CD4-positive, alpha-beta T cell treated with Interleukin-6 for 4 hours (primary cell): ENCODE results near the gene PRDM15.

Experiments used
- DNase-seq: peaks from one replicate; pipeline ENCODE4 v3.0.0-alpha.2; 2020; ENCODE audit warnings: mixed read lengths

The PRDM15 gene

DNA sequence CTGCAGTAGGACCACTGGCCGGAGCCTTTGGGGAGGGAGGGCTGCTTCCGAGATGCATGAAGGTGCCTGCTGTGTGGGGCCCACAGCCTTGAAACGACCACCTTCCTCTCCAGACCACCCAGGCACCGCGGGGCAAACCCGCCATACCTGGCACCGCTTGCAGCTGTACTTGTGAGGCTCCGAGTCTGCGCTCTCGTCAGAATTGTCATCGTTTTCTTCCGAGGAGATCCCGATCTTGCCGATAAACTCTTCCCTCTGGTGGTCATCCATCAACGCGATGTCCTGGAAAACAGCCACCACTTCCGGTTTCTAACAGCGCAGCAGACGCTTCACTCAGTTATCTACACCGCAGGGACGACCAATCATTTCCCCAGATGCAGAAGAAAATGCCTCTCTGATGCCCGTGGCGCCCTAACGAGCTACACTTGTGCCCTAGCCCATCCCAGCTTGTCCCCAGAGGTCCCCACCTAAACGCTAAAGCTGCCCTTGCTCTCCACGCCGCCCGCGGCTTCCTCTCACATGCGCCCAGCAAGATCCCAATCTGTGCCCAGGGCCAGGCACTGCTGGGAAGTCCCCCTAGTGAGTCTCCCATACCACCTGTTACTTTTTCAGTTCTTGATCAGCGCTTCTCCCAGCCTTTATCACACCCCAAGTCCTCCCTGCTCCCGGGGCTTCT lies 57.2 kb downstream of the PRDM15 start:
- no peak for DNase-seq

DNA sequence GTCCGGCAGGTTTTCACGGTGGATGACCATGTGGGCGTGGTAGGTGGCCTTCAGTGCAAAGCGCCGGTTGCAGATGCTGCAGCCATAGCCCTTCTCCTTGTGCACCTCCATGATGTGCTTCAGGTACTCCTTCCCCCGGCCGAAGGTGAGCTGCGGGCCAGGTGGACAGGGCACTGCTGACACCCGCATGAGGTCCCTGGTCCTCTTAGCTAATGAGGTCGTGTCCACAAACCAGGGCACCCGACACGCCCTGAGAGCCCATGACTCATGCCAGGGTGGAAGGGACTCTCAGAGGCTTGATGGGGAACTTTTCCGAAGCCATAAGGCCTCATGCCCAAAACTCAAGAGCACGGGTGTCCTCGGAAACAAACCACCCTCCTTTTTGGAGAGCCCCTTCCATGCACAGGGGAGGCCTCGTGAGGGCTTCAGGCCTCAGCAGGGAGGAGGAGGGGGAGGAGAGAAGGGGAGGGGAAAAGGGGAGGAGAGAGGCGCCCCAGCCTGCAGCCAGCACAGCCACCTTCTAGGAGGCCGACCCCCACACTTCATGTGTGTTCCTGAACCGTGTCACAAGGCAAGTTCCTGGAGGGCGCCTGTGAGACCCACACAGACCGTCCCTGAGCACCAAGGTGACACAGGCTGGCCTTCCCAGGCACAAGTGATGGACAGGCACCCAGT lies 57.9 kb downstream of the PRDM15 start:
- DNase-seq = no peak

DNA sequence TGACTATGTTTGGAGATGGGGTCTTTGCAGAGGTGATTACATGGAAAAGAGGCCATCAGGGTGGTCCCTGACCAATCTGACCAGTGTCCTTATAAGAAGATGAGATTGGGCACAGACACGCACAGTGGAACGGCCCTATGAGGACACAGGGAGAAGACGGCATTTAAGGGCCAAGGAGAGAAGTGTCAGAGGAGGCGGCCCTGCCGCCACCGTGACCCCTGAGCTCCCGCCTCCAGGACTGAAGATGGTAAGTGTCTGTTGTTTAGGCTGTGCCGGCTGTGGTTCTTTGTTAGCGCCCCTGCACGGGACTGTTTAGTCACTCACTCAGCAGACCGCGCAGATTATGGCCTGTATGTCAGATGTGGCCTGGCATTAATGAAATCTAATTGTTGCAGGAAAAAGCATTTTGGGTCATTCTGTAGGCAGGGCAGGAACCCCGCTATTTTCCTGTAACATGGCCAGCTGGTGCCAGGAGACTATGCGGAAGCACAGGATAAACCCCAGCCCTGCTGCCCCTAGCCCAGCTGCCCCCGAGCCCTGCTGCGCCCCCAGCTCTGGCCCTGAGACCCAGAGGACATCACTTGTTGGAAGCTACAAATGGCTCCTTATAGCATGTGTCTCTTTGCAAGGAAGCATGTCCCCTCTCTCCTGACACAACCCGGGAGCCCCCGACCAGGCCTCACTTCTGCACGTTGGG lies 58.6 kb downstream of the PRDM15 start:
- no peak for DNase-seq

DNA sequence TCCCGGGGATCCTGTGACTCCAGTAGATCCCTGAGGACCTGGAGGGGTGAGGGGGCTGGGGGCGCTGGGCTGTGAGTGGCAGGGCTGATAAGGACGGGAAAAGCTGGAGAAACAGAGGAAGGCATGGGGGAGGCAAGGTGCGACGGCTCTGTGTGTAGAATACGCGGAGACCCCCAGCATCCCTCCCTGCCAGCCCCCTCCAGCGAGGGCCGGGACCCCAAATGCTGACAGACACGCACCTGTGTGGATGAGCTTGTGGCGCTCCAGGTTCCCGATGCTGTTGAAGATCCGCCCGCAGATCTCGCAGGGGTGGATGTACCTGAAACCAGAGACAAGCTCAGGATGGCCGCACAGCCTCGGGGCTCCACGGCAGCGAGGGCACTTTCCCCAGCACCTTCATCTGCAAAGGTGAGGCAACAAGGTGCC lies 59.3 kb downstream of the PRDM15 start:
- no peak for DNase-seq

DNA sequence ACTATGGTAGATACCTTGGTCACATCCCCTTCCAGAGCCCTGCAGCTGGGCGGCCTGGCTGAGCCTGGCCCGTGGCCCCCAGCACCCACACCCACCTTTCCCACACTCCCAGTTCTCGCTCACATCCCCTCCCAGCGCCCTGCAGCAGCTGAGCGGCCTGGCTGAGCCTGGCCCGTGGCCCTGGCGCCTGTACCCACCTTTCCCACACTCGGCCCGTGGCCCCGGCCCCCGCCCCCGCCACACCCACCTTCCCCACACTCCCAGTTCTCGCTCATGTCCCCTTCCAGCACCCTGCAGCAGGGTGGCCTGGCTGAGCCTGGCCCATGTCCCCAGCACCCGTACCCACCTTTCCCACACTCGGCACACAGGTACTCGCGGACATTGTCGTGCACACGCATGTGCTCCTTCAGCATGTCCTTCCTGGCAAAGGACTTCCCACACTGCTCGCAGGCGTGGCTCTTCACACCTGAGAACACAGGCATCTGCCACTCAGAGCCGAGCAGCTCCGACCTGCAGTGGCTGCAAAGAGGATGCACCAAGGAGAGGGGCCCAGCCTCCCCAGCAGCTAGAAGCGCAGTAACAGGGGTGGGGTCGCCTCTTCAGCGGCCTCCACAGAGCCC lies 59.8 kb downstream of the PRDM15 start:
- DNase-seq = no peak

DNA sequence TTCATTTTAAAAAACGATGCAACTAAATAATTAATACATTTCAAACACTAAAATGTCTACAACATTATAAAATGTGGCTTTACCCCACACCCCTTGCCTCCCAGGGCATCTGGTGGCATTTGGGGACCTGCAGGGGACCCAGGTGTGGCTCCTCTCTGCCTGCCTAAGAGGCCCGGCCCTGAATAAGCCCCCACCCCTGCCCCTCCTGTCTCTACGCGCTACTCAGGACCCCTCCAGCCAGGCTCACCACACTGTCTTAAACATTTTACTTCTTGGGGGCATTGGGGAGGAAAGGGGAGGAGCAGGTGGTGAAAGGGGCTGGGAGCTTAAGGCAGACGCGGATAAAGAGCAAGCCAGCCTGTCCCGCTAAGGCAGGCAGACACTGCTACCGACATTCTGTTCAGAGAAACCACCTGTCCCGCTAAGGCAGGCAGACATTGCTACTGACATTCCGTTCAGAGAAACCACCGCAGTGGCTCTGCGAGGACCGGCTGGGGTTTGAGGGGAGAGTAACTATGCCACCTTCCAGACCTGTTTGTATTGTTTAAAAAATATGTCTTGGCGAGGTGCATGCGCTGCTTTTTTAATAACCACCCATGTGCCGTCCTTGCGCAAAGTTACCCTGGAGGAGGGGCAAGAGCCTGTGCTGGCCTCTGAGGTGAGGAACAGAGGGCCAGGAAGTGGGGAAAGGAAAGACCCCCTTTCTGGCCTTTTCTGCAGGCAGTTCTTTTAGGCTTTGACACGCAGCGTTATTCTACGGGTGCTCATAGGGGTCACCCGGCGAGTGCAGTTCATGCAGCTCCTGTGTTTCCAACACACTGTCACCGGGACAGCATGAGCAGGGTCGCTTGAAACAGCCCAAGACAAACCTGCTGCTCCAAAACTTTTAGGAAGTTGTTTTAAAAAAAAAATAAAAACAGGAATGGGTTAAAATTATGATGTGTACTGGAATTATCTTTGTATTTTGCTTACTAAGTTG lies 61.0 kb downstream of the PRDM15 start:
- DNase-seq = no peak

DNA sequence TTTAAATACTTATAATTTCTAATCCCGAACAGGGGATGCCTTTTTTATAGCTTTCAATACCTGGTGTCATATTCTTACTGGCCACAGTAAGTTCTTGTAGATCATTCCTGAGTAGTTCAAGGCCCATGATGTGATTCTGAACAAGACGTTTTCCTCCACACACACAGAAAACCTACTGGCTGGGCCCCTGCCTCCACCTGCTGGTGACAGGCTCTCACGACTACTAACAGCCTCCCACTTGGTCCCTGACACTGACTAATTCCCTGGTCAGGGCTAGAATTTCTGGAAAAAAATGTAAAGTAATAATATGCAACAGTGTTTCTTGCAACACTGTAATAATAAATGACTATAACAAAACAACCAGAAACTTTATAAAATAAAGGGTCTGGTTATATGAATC lies 61.9 kb downstream of the PRDM15 start:
- DNase-seq = peak; percentile 38

DNA sequence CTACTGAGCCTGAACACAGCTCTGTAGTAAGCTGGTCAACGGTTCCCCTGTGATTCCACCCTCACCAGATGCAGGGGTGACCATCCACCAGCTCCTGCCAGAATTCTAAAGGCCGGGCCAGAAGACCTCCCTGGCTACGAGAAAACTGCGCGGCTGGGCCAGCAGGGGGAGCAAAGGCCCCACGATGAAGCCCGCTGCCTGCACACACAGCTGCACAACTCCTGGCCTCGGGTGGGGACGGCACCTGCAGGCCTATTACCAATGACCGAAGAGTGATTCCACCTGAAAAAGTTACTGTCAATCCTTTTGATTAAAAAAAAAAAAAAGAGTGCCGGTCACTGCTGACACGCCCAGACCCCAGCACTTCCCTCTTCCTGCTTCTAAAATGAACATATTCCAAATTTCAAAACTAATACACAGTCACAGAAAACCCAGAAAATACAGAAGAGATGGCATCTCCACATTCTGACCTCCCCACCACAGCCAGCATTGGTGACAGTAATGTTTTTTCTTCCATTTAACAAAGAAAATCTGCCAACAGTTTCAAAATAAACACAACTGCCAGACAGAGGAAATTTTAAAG lies 62.5 kb downstream of the PRDM15 start:
- DNase-seq = peak; percentile 69

DNA sequence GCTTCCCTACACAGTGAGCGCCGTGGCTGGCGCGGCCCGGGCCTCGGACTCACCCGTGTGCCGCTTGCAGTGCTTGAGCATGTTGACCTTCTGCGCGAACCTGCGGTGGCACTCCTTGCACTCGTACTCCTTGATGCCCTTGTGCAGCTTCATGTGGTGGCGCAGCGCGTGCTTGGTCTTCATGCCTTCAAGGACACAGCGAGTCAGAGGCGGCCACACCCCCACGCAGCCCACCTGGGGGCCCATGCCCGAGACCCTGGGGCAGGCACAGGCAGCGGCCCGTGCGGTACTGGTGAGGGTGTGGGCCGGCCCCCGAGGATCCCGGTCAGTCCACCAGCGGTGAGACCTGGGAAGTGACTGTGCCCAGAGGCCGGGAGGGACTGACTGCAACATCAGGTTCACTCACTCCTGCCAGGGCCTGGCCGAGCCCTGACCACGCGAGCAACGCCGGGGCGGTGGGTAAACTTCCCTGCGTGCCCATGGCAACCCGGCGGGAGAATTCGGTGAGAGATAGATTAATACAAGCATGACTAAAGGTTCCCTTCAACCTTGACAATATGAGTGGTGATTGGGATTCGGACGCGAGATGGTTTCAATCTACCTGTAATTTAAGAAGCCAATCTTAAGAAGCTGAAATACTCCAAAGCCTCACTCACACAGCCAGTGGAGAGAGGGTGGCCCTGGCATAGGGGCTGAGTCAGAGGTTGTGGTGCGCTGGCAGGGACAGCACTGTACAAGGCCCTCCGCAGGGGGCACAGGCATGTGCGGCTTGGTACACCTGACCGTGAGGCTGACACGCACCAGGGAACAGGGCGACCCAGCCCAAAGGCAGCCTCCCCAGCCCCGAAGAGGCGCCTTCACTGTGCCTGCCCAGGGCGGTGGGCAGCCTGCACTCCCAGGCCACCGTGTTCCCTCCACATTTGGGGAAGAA lies 63.2 kb downstream of the PRDM15 start:
- DNase-seq = no peak

DNA sequence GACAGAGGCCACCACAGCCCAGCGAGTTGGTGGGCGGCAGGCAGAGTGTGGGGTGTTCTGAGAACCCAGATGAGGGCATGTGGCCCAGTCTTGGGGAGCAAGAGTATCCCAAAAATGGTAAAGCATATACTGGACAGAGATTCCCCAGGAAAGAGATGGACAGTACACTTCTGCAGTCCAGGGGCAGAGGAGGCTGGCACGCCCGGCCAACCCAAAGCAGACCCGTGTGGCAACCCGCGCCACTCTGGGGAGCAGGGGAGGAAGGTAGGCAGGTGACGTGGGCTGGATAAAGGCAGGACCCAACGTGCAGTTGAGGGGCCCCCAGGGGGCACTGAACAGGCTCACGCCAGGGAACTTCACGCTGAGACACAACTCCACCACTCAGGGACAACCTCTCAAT lies 65.9 kb downstream of the PRDM15 start:
- no peak for DNase-seq

DNA sequence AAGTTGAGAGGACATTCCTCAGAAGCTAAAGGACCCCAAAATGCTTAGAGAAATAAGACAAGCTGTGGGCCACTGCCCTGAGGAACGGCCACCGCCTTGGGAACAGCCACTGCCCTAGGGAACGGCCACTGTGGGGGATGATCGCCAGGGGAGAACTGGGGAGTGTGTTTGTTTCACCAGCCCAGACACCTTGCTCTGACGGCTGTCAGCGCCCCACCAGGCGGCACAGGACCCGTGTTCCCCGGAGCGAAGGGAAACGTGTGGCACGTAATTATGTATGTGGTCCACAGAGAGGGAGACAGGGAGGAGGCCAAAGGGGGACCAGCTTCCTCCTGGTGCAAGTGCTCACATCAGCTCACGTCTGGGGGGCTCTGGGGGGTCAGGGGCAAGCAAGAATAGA lies 66.5 kb downstream of the PRDM15 start:
- DNase-seq = no peak

DNA sequence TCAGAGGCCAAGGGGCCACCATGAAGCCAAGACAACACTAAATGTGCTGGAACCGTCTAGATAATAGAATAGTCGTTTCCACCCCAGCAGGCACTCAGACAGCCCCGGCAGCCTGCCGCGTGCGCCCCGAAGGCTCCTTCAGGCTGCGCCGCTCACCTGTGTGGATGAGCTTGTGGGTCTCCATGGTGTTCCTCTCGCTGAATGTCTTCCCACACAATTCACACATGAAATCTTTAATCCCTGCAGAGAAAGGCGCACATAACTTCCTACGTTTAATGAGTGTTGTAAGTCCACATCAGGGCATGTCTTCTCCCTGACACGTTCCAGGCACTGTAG lies 68.6 kb downstream of the PRDM15 start:
- DNase-seq = no peak

DNA sequence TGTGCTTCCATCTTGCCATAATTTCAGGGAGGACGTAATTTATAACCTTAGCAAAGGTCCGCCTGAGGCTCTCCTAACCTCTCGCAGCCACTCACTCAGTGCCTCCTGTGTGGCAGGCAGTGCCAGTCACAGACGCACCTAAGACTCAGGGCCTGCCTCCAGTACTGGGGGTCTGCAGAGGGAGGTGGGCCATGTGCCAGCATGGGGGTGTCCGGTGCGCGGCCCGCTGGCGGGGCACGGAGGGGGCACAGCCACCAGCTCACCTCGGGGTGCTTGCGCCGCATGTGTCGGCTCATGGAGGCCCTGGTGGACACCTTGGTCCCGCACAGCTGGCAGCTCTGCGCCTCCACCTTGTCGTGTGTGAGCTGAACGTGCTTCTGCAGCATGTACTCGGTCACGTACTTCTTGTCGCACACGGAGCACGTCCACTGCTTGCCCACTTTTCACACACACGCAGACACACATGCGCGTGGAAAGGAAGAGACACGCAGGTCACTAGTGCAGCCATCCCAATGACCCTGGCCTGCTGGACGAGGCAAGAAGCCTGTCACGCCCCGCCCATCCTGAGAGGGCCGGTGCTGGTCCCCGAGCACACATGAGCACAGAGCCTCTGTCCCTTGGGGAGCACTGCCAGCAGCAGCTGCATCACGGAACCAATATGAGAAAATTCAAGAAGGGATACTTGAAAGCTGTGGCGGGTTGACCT lies 69.1 kb downstream of the PRDM15 start:
- no peak for DNase-seq

DNA sequence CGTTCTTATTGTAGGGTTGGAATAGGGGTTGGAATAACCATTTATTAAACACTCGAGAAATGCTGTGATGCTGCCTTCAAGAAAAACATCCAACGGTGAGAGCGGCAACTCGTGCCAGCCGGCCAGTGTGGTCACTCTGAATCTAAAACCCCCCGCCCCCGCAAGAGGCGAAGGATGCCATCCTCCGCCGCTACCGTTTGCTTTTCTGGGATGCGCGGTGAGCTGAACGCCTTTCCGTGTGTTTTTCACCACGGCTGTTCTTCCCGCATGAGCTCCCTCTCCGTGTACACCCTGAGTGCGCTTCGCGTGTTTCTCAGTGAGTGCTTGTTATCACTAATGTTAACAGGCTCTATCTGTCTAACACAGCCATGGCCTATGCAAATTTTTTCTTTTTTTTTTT lies 70.3 kb downstream of the PRDM15 start:
- DNase-seq = no peak

DNA sequence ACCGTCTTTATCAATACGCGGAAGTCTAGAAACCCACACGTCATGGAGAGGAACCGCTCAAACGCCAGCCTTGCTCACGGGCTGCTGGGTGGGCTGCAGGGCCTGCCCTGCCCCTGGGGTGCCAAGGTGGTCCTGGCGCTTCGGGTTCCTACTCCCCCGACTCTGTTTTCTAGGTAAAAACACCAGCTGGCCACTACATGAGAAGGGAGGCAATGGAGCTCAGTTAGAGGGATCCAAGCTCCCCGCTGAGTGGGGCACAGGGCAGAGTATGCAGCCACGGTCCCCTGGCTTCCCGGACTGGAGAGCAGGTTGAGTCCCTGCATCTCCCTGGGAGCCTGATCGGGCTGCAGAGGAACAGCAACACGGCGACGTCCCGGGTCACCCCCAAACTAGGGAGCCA lies 71.0 kb downstream of the PRDM15 start:
- DNase-seq = no peak

DNA sequence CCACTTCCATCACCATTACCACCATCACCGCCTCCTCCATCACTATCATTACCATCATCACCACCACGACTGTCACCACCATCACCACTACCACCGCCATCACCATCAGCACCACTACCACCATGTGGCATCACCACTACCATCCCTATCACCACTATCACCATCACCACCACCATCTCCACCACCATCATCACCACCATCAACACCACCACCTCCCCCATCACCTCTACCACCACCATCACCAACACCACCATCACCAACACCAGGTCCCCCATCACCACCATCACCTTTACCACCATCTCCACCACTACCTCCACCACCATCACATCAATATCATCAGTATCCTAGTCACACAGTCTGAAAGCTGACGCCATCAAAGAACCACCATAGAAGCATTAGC lies 72.4 kb downstream of the PRDM15 start:
- no peak for DNase-seq

DNA sequence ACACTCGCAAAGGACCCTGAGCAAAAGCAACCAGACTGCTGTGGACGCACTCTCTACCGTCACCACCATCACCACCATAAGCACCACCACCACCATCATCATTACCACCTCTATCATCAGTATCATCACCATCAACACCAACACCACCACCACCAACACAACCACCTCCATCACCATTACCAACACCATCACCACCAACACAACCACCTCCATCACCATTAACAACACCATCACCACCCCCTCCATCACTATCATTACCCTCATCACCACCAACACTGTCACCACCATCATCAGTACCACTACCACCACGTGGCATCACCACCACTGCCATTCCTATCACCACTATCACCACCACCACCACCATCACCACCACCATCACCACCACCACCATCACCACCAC lies 73.5 kb downstream of the PRDM15 start:
- DNase-seq = no peak

DNA sequence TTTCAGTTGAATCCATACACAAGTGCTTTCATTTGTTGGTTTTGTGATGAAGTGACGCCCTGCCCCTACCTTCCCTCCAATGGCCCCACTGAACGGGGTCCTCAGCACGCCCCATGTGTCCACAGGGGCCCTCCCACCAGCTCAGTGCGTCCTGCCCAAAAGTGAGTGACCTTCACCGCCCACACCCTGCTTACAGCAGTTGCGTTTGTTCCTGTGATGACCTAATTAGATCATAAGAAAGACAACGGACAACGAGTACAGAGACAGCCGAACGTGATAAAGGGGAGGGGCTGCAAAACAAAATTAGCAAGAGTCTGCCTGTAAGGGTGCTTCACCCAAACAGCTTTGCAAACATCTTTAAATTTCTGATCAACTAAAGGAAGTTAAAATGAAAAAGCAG lies 74.1 kb downstream of the PRDM15 start:
- DNase-seq = no peak

DNA sequence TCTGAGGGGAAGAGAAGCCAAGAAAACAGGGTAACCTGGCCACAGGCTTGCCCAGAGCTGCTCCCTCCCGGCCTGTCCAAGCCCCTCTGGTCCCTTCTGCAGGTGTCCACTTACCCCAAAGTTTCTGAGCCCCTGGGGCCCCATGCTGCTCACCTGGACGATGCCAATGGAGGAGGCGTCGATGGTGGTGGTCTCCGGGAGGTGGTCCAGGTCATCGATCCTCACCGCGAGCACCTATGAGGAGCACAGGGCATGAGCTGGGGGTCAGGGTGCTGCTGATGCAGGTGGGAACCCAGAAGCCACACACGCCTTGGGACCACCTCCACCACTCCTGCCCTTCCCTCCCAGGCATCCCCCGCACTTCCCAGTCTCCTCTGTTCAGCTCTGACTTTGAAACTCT lies 74.8 kb downstream of the PRDM15 start:
- no peak for DNase-seq

DNA sequence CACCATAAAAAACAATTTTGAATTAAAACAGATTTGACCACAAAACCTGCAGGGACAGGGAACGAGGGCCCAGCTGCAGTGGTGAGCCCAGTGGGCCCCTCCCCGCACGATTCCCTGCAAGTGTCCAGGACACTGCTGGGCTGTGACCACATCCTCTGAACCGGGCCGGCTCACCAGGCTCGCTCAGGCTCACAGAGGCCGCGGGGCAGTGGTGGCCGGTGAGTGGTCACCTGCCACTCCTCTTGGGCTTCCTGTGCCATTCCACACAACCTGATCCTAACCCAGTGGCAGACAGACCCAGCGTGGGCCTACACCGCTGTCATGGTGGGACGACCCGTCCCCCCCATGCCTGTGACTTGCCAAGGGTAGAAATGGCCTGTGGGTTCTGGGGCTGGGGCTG lies 75.8 kb downstream of the PRDM15 start:
- no peak for DNase-seq

DNA sequence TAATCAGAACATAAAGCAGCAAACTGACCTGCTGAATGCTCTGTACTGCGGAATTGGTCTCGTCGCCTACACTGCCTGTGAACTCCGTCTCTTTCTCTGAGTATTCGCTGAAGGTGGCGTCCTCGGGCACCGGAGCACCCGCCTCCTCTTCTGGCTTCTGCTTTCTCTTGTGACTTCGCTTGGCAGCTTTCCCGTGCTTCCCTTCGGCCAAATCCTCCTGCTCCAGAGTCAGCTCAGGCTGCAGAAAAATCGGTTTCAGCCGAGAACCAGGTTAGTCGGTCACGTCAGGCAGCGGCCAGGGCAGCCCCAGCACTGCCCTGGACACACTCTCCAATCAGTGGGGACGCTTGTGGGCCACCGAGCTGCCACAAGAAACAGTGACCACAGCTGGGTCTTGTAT lies 76.5 kb downstream of the PRDM15 start:
- DNase-seq = no peak
